ENCODE results near the gene BST1.

BST1 gene

GRCh38 chr4:15714141-15714540 lies 11.3 kb downstream of the BST1 start:
- Histone ChIP-seq H3K23ac (ENCODE audit: low read length in 2 of 2) (no peak overlapping the region), H2BK5ac (ENCODE audit: low read depth, low read length, poor library complexity, severe bottlenecking) (no peak overlapping the region), H3K79me1 (replicated peaks; ENCODE audit: low read length, poor library complexity, severe bottlenecking) (no peaks in the 10 kb centered on the region), H3K9me3 (ENCODE audit: control insufficient read depth, low read length) (no peaks in the 10 kb centered on the region), H2BK120ac (ENCODE audit: low read depth, low read length) (no peak overlapping the region), H3K27me3 (ENCODE audit: control insufficient read depth in 1 of 2, insufficient read depth in 1 of 2, low read length in 2 of 2) (no peaks in the 10 kb centered on the region), H3K4me3 (ENCODE audit: insufficient read depth in 1 of 2, low read depth in 1 of 2, low read length in 2 of 2) (no peak overlapping the region), H3K27ac (ENCODE audit: low read length, poor library complexity, severe bottlenecking) (no peak overlapping the region), H2BK15ac (ENCODE audit: low read depth, poor library complexity, severe bottlenecking) (no peak overlapping the region), H4K8ac (ENCODE audit: low read length) (no peak overlapping the region), H3K36me3 (ENCODE audit: control insufficient read depth in 1 of 2, insufficient read depth in 2 of 2, low read depth in 1 of 2, low read length in 2 of 2) (peaks cover 0 to 24% of the 10 kb centered on the region in 2 experiments), H3K14ac (ENCODE audit: low read length in 2 of 2) (no peak overlapping the region), H2AFZ (ENCODE audit: low read depth, low read length) (no peak overlapping the region), H2AK5ac (ENCODE audit: low read length, severe bottlenecking) (no peak overlapping the region), H3K9ac (ENCODE audit: low read length) (no peak overlapping the region), H4K91ac (ENCODE audit: low read length) (no peak overlapping the region), H3K4me2 (ENCODE audit: low read length, poor library complexity, severe bottlenecking) (no peak overlapping the region), H2BK12ac (ENCODE audit: low read length in 2 of 2) (no peak overlapping the region), H3K4me1 (ENCODE audit: control insufficient read depth, insufficient read depth, low read depth, low read length) (peaks cover 5% of the 10 kb centered on the region), H3K4ac (ENCODE audit: low read depth in 1 of 2, low read length in 2 of 2) (no peak overlapping the region), H3K18ac (ENCODE audit: low read depth in 1 of 2, low read length in 2 of 2) (no peak overlapping the region)
- no CpG with 5 or more reads among the region's 1 CpG for WGBS
- DNase-seq: no peak

GRCh38 chr4:15714646-15715435 lies 12.0 kb downstream of the BST1 start:
- no peak overlapping the region for H2BK12ac ChIP-seq (ENCODE audit: low read length in 2 of 2)
- H2BK5ac ChIP-seq (ENCODE audit: low read depth, low read length, poor library complexity, severe bottlenecking): no peak overlapping the region
- no peaks in the 10 kb centered on the region for H3K9me3 ChIP-seq (ENCODE audit: control insufficient read depth, low read length)
- no peak overlapping the region for H3K27ac ChIP-seq (ENCODE audit: low read length, poor library complexity, severe bottlenecking)
- peaks cover 5% of the 10 kb centered on the region for H3K4me1 ChIP-seq (ENCODE audit: control insufficient read depth, insufficient read depth, low read depth, low read length)
- no peak overlapping the region for H2AK5ac ChIP-seq (ENCODE audit: low read length, severe bottlenecking)
- no peak overlapping the region for H4K8ac ChIP-seq (ENCODE audit: low read length)
- no peak overlapping the region for H3K4me2 ChIP-seq (ENCODE audit: low read length, poor library complexity, severe bottlenecking)
- DNase-seq: peak; percentile 90
- no peaks in the 10 kb centered on the region for H3K27me3 ChIP-seq (ENCODE audit: control insufficient read depth in 1 of 2, insufficient read depth in 1 of 2, low read length in 2 of 2)
- H3K36me3 ChIP-seq (ENCODE audit: control insufficient read depth in 1 of 2, insufficient read depth in 2 of 2, low read depth in 1 of 2, low read length in 2 of 2): peaks cover 0 to 29% of the 10 kb centered on the region in 2 experiments
- no peak overlapping the region for H3K18ac ChIP-seq (ENCODE audit: low read depth in 1 of 2, low read length in 2 of 2)
- 60% methylated on average over 8 of the region's 8 CpGs for WGBS
- no peak overlapping the region for H2AFZ ChIP-seq (ENCODE audit: low read depth, low read length)
- no peak overlapping the region for H3K9ac ChIP-seq (ENCODE audit: low read length)
- no peak overlapping the region for H3K4me3 ChIP-seq (ENCODE audit: insufficient read depth in 1 of 2, low read depth in 1 of 2, low read length in 2 of 2)
- H3K79me1 ChIP-seq (replicated peaks; ENCODE audit: low read length, poor library complexity, severe bottlenecking): no peaks in the 10 kb centered on the region
- H4K91ac ChIP-seq (ENCODE audit: low read length): no peak overlapping the region
- no peak overlapping the region for H2BK120ac ChIP-seq (ENCODE audit: low read depth, low read length)
- H3K4ac ChIP-seq (ENCODE audit: low read depth in 1 of 2, low read length in 2 of 2): no peak overlapping the region
- H3K14ac ChIP-seq (ENCODE audit: low read length in 2 of 2): no peak overlapping the region
- H3K23ac ChIP-seq (ENCODE audit: low read length in 2 of 2): no peak overlapping the region
- no peak overlapping the region for H2BK15ac ChIP-seq (ENCODE audit: low read depth, poor library complexity, severe bottlenecking)

- Histone ChIP-seq H3K27me3 (ENCODE audit: control insufficient read depth in 1 of 2, insufficient read depth in 1 of 2, low read length in 2 of 2) (no peaks in the 10 kb centered on the region), H3K27ac (ENCODE audit: low read length, poor library complexity, severe bottlenecking) (no peak overlapping the region), H3K4me3 (ENCODE audit: insufficient read depth in 1 of 2, low read depth in 1 of 2, low read length in 2 of 2) (no peak overlapping the region), H3K9ac (ENCODE audit: low read length) (no peak overlapping the region), H2BK5ac (ENCODE audit: low read depth, low read length, poor library complexity, severe bottlenecking) (no peak overlapping the region), H4K8ac (ENCODE audit: low read length) (peak overlapping the region; percentile 93), H2BK15ac (ENCODE audit: low read depth, poor library complexity, severe bottlenecking) (no peak overlapping the region), H3K4me1 (ENCODE audit: control insufficient read depth, insufficient read depth, low read depth, low read length) (peaks cover 5% of the 10 kb centered on the region), H3K4me2 (ENCODE audit: low read length, poor library complexity, severe bottlenecking) (no peak overlapping the region), H2AFZ (ENCODE audit: low read depth, low read length) (no peak overlapping the region), H3K4ac (ENCODE audit: low read depth in 1 of 2, low read length in 2 of 2) (peak overlapping the region; percentile 66 to 73), H3K18ac (ENCODE audit: low read depth in 1 of 2, low read length in 2 of 2) (peak overlapping the region; percentile 79 to 84), H3K14ac (ENCODE audit: low read length in 2 of 2) (no peak overlapping the region), H3K36me3 (ENCODE audit: control insufficient read depth in 1 of 2, insufficient read depth in 2 of 2, low read depth in 1 of 2, low read length in 2 of 2) (peaks cover 0 to 34% of the 10 kb centered on the region in 2 experiments), H3K9me3 (ENCODE audit: control insufficient read depth, low read length) (no peaks in the 10 kb centered on the region), H3K79me1 (replicated peaks; ENCODE audit: low read length, poor library complexity, severe bottlenecking) (no peaks in the 10 kb centered on the region), H2BK12ac (ENCODE audit: low read length in 2 of 2) (peak overlapping the region in 1 of 2 experiments; percentile 80), H2BK120ac (ENCODE audit: low read depth, low read length) (no peak overlapping the region), H2AK5ac (ENCODE audit: low read length, severe bottlenecking) (peak overlapping the region; percentile 89), H4K91ac (ENCODE audit: low read length) (no peak overlapping the region), H3K23ac (ENCODE audit: low read length in 2 of 2) (no peak overlapping the region)
- 86% methylated on average over 3 of the region's 3 CpGs for WGBS
- no peak for DNase-seq
Measured at GRCh38 chr4:15716115-15716514, 13.2 kb downstream of the BST1 start.

GRCh38 chr4:15717086-15717485 lies 14.2 kb downstream of the BST1 start:
- Histone ChIP-seq H3K27me3 (ENCODE audit: control insufficient read depth in 1 of 2, insufficient read depth in 1 of 2, low read length in 2 of 2) (no peaks in the 10 kb centered on the region), H4K91ac (ENCODE audit: low read length) (peak overlapping the region; percentile 41), H2BK12ac (ENCODE audit: low read length in 2 of 2) (peak overlapping the region; percentile 61 to 84), H4K8ac (ENCODE audit: low read length) (no peak overlapping the region), H2BK5ac (ENCODE audit: low read depth, low read length, poor library complexity, severe bottlenecking) (no peak overlapping the region), H3K4me1 (ENCODE audit: control insufficient read depth, insufficient read depth, low read depth, low read length) (peaks cover 5% of the 10 kb centered on the region), H3K79me1 (replicated peaks; ENCODE audit: low read length, poor library complexity, severe bottlenecking) (no peaks in the 10 kb centered on the region), H3K14ac (ENCODE audit: low read length in 2 of 2) (peak overlapping the region in 1 of 2 experiments; percentile 31), H2AK5ac (ENCODE audit: low read length, severe bottlenecking) (no peak overlapping the region), H2BK15ac (ENCODE audit: low read depth, poor library complexity, severe bottlenecking) (no peak overlapping the region), H2BK120ac (ENCODE audit: low read depth, low read length) (no peak overlapping the region), H3K18ac (ENCODE audit: low read depth in 1 of 2, low read length in 2 of 2) (peak overlapping the region; percentile 29 to 72), H3K9ac (ENCODE audit: low read length) (no peak overlapping the region), H2AFZ (ENCODE audit: low read depth, low read length) (no peak overlapping the region), H3K4ac (ENCODE audit: low read depth in 1 of 2, low read length in 2 of 2) (peak overlapping the region in 1 of 2 experiments; percentile 65), H3K4me2 (ENCODE audit: low read length, poor library complexity, severe bottlenecking) (peak overlapping the region; percentile 3), H3K4me3 (ENCODE audit: insufficient read depth in 1 of 2, low read depth in 1 of 2, low read length in 2 of 2) (no peak overlapping the region), H3K23ac (ENCODE audit: low read length in 2 of 2) (no peak overlapping the region), H3K9me3 (ENCODE audit: control insufficient read depth, low read length) (no peaks in the 10 kb centered on the region), H3K36me3 (ENCODE audit: control insufficient read depth in 1 of 2, insufficient read depth in 2 of 2, low read depth in 1 of 2, low read length in 2 of 2) (peaks cover 0 to 35% of the 10 kb centered on the region in 2 experiments), H3K27ac (ENCODE audit: low read length, poor library complexity, severe bottlenecking) (peak overlapping the region; percentile 71)
- 6% methylated on average over 5 of the region's 6 CpGs for WGBS
- peak; percentile 47 for DNase-seq

Data from mesenchymal stem cell (in vitro differentiated cells and primary cell).